ES-I3 (cell line): ENCODE results near the gene AMBP.

ENCODE experiments used
- H3K36me3 ChIP-seq: 2 replicates; pipeline ENCODE4 v1.6.1; 2013; ENCODE audit warnings: mild to moderate bottlenecking, low read length, control low read depth, moderate library complexity; ENCODE audit not compliant: insufficient read depth
- H3K4me1 ChIP-seq: 2 replicates; pipeline ENCODE4 v1.6.1; 2013; ENCODE audit warnings: mild to moderate bottlenecking, control low read depth, low read length; ENCODE audit not compliant: insufficient read depth
- H3K9ac ChIP-seq: 2 replicates; pipeline ENCODE4 v1.6.1; 2013; ENCODE audit warnings: low read depth, mild to moderate bottlenecking, low read length, moderate library complexity
- H3K9me3 ChIP-seq: 2 replicates; pipeline ENCODE4 v1.6.1; 2013; ENCODE audit warnings: mild to moderate bottlenecking, low read length, moderate library complexity; ENCODE audit not compliant: control insufficient read depth, insufficient read depth

Gene AMBP

DNA sequence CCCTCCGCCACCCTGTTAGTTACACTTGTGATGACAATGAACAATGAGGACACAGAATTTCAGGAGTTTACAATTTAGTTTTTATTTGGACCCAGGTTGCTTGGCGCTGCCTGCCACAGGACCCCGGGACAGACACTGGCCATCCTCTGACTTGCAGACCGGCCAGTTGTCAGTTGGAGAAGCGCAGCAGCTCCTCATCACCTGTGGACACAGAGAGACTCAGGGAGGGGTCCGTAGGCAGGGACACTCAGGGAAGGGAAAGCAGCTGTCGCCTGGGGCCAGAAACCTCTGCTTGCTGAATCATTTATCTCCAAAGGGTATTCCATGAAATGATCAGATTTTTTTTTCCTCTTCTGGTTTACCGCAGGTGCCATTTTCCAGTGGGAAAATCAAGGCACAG lies 18.0 kb downstream of the AMBP start:
- no peaks in the 10 kb centered on the region for H3K4me1 ChIP-seq
- no peaks in the 10 kb centered on the region for H3K36me3 ChIP-seq
- no peak overlapping the region for H3K9ac ChIP-seq
- no peaks in the 10 kb centered on the region for H3K9me3 ChIP-seq

DNA sequence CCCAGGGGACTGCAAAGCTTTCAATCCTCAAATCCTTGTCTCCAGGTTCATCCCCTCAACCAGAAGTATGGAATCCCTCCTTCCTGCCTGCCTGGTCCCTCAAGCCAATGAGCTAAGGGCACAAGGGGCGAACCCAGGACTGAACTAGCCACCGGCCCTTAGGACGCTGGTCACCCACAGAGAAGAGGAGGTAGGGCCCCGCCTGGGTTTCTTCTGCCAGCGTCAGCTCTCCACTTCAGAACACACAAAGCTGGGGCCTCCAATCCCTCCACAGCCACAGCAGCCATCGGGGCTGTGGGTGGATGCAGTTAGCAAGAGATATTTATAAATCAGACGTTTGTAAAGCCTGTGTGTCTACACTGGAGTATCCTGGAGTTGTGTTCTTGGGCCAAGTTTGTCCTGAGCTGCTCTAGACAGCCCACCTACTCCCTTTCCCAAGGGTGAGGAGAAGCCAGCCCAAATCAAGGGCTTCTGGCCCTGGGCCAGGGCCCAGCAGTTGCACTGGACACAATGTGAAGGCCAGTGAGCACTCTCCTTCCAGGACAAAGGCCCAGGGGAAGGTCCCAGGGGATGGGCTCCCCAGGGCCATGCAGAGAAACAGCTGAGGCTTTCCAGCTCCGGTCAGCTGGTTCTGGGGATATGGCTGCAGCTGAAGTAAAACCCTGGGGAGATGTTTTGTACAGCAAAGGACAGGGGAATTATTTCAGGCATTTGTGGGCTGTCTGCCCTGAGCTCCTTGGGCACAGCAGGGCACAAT lies 18.9 kb downstream of the AMBP start:
- Histone ChIP-seq H3K4me1 (no peaks in the 10 kb centered on the region), H3K9ac (no peak overlapping the region), H3K36me3 (no peaks in the 10 kb centered on the region), H3K9me3 (no peaks in the 10 kb centered on the region)

DNA sequence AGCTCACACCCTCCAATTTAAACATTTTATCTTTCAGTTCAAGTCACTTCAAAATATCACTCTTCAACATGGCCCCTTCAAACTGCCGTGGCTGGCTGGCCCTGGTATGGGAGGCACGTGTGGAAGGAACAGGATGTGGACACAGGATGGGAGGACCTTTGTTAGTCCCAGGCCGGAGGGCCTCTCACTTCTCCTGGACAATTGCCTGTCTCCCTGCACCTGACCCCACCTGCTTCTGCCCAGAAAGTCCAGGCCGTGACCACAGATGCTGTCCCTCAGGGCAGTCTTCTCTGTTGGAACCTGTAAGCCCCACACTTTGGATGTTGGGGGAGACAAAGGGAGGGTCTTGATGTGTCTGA lies 19.4 kb downstream of the AMBP start:
- Histone ChIP-seq H3K9ac (no peak overlapping the region), H3K4me1 (no peaks in the 10 kb centered on the region), H3K9me3 (no peaks in the 10 kb centered on the region)

DNA sequence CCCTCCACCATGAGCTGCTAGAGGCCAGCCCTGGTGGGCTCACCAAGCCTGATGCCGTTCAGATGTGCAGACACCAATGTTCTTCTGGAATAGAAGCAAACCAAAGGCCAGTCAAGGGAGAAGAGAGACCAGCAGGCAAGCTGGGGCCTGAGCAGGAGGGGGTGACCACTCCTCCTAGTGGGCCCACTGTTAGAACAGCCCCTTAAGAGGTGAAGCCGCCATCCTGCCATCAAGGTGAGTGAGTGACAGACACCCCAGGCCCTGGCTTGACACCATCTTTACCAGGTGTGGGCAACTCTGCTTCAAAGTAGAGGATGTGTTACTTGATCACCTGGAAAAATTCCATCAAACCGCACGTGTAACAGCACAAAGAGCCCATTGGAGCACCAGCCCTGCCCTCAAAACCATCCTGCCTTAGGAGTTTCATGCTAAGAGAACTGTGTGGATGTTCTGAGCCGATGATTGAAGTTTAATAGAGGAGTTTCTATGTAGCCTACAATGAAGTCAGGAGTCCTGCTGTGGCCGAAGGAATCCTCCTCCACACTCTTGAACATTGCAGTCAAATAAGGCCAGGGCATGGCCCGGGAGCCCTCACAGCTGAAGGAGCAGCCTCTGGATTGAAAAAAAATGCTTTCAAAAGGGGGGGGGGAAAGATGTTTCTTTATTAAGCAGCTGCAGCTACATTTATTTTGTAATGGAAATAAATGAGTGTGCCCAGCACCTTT lies 20.8 kb downstream of the AMBP start:
- Histone ChIP-seq H3K4me1 (no peaks in the 10 kb centered on the region), H3K9me3 (no peaks in the 10 kb centered on the region), H3K9ac (no peak overlapping the region), H3K36me3 (no peaks in the 10 kb centered on the region)

More for the DNA sequence above, 19.4 kb downstream of the AMBP start:
- H3K36me3 ChIP-seq = no peaks in the 10 kb centered on the region

DNA sequence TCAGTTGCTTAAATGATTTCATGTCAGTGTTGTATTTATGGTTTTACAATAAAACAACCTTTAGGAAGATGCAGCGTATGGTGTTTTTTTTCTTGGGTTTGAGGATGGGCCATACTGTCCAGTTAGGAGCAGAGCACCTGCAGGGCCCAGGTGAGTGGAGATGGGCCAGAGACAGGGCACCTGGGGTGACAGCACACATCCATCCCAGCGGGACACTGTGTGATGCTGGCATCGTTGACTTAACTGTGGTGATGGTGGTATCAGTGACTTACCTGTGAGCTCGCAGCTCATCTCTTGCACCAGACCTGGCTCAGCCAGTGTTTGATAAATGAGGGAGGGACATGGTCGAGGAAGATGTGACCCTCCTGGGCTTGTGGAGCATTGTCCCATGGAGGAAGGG lies 21.6 kb downstream of the AMBP start:
- no peaks in the 10 kb centered on the region for H3K9me3 ChIP-seq
- H3K36me3 ChIP-seq = no peaks in the 10 kb centered on the region
- H3K9ac ChIP-seq = no peak overlapping the region
- H3K4me1 ChIP-seq = no peaks in the 10 kb centered on the region

DNA sequence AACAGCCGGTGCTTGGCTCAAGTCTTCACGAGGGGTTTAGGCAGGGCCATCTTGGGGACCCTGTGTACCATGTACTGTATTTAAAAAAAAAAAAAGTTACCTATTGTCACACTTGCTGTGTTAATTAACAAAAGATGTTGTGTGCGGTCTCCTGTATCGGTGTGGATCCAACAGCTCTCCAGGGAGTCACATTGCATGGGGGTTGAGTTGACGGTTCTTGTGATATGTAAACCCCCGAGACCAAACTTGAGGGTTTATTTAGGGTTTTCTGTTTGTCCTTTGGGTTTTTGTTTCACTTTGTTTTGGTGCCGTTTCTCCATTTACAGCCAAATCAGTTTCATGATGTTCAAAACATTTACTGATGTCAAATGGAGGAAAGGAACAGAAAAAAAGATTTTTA lies 22.2 kb downstream of the AMBP start:
- Histone ChIP-seq H3K36me3 (no peaks in the 10 kb centered on the region), H3K9me3 (no peaks in the 10 kb centered on the region), H3K9ac (no peak overlapping the region), H3K4me1 (no peaks in the 10 kb centered on the region)

DNA sequence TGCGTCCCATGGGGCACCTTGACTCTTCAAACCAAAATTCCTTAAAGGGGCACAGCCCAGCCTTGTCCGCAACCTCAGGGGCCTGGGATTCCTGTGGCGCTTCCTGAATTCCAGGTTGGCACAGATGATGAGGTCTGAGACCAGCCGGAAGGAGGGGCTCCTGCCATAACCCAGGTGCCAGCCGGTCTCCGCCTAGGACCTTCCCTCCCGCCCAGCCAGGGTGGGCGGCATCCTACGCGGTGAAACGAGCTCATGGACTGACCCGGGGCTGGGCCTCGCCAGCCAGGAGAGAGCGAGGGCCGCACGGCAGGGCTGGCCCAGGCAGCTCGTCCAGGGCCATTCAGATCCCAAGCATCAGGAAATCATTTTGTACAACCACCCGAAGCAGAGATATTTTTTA lies 23.0 kb downstream of the AMBP start:
- Histone ChIP-seq H3K4me1 (no peaks in the 10 kb centered on the region), H3K36me3 (0 out of 2 replicates have a peak, but pooled peaks cover 1% of the 10 kb centered on the region), H3K9ac (no peak overlapping the region), H3K9me3 (no peaks in the 10 kb centered on the region)

DNA sequence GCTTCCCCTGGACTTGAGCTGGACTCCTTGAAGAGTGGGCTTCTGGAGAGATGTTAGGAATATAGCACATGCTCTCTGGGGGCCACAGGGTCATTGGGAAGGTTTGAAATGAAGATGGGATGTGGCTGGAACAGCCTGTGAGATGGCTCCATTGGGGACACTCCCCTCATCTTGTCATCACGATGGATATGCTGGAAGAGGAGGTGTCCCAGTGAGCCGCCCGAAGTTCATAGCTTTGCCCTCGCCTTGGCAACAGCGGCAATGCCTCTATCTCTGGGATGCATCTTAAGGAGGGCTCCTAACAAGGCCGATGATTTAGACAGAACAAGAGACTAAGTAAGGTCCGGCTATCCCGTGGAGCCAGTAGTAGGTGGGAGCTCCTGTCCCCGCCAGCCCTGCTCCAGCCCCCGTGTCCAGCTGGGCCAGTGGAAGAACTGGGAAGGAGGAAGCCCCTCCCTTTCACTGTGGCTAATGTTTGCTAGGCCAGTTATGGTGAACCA lies 23.9 kb downstream of the AMBP start:
- H3K4me1 ChIP-seq = no peaks in the 10 kb centered on the region
- peaks cover 9% of the 10 kb centered on the region for H3K36me3 ChIP-seq
- H3K9me3 ChIP-seq = no peaks in the 10 kb centered on the region
- H3K9ac ChIP-seq = no peak overlapping the region

DNA sequence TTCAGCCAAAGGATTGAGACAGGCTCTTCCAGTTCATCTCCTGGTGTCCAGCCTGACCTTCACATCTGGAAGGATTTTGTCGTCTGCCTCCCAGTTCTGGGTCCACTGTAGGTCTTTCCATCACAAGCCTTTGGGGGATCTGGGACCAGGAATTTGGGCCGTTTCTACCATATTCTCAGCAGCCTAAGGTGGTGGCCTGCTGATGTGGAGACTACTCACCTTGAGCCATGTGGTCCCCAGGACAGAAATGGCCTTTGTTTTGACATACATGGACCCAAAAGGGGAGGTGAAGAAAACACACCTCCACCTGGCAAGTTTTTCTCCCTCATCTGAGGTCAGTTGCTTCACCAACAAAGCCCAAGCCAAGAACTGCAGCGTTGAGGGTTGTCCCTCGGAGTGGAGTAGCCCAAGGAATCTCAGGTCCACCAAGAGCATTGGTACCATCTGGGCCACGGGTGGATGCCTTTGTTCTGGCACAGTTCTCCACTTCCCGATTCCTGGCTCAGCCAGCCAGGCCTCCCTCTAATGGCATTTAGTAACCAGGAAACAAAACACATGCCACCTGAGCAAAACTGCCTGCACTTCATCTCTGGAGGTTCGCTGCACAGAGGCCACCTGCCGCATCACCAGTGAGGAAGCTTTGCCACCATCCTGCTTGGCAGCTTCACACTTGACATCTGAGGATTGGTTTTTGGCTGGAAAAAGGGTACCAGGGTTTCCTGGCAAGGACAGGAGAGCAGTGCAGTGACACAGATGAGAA lies 24.7 kb downstream of the AMBP start:
- Histone ChIP-seq H3K4me1 (no peaks in the 10 kb centered on the region), H3K9ac (no peak overlapping the region), H3K36me3 (peaks cover 13% of the 10 kb centered on the region)

DNA sequence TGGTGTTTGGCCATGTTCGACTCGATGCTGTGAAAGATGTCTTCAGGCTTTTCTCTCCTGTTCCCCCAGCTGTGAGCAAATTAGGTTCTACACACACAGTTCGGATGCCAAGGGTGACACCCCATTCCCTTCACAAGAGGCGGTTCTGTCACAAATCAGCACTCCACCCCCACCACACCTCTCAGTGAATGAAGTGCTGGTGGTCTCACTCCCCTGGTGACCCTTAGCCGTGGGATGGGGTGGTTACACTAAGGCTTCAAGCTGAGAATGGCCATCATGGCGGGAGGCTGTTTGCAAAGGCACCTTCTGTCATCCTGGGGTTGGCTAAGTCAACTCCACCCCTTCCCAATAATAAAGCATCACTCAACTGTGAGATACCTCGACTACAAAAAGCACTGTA lies 26.4 kb downstream of the AMBP start:
- Histone ChIP-seq H3K9me3 (no peaks in the 10 kb centered on the region), H3K9ac (no peak overlapping the region), H3K36me3 (peaks cover 13% of the 10 kb centered on the region), H3K4me1 (no peaks in the 10 kb centered on the region)

More for the DNA sequence above, 24.7 kb downstream of the AMBP start:
- H3K9me3 ChIP-seq = no peaks in the 10 kb centered on the region

DNA sequence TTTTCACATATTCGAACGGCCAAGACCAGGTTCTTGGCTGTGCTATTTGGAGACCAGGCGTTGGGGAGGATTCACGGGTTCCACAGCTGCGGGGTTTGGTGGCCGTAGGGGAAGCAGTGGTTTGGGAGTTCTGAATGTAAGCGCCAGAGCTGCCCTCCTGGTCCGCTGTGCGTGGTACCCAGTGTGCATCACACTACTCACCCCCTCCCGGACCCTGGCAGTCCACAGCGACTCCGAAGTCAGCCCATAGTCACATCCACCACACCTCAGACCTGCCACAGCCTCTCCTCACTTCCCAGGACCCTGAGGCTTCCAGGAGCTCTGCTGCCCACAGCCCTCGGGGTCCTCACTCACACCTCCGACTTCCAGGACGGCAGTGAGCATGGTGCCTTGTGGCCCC lies 26.8 kb downstream of the AMBP start:
- Histone ChIP-seq H3K36me3 (peaks cover 13% of the 10 kb centered on the region), H3K9me3 (no peaks in the 10 kb centered on the region), H3K4me1 (no peaks in the 10 kb centered on the region), H3K9ac (no peak overlapping the region)

DNA sequence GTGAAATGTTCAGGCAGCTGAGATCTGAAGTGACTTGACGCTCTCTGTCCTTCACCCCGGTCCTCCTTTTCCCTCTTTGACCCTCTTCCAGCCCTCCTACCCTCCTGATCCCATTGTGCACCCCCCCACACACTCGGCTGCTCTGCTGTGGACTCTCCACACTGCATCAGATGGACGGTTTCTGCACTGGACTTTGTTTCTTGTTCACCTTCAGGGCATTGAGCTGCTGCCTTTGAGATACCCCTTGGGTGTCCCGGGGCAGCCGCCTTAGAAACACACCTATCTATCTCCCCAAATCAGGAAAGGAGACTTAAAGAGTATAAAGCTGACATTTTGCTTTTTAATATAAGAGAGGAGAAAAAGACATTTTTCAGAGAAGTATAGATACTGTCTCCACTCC lies 27.5 kb downstream of the AMBP start:
- H3K9me3 ChIP-seq = no peaks in the 10 kb centered on the region
- peaks cover 13% of the 10 kb centered on the region for H3K36me3 ChIP-seq
- H3K4me1 ChIP-seq = no peaks in the 10 kb centered on the region
- H3K9ac ChIP-seq = no peak overlapping the region

DNA sequence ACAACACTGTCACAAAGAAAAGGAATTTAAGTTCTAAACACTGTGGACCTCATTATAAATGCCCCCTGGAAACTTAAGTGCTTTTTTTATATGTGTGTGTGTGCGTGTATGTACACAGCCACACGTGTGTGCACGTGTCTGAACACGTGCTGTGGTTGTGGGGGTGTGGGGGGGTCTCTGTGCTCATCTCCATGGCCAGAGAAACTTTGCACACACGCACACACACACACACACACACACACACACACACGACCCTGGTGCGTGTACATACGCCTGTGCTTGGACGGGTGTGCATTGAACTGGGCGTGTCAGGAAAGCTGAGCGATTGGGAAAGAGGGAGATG lies 27.9 kb downstream of the AMBP start:
- H3K9me3 ChIP-seq = no peaks in the 10 kb centered on the region
- no peaks in the 10 kb centered on the region for H3K4me1 ChIP-seq
- H3K9ac ChIP-seq = no peak overlapping the region
- peaks cover 13% of the 10 kb centered on the region for H3K36me3 ChIP-seq

DNA sequence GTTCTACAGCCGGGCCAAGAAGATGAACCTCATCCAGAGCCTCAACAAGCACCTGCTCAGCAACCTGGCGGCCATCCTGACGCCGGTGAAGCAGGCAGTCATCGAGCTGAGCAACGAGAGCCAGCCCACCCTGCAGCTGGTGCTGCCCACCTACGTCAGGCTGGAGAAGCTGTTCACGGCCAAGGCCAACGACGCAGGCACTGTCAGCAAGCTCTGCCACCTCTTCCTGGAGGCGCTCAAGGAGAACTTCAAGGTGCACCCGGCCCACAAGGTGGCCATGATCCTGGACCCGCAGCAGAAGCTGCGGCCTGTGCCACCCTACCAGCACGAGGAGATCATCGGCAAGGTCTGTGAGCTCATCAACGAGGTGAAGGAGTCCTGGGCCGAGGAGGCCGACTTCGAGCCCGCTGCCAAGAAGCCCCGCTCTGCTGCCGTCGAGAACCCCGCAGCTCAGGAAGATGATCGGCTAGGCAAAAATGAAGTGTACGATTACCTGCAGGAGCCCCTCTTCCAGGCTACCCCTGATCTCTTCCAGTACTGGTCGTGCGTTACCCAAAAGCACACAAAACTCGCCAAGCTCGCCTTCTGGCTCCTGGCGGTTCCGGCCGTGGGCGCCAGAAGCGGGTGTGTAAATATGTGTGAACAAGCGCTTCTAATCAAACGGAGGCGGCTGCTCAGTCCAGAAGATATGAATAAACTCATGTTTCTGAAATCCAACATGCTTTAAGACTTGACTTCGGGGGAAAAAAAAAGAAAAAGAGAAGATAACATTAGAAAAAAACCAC lies 28.5 kb downstream of the AMBP start:
- peaks cover 13% of the 10 kb centered on the region for H3K36me3 ChIP-seq
- no peaks in the 10 kb centered on the region for H3K4me1 ChIP-seq
- H3K9me3 ChIP-seq = no peaks in the 10 kb centered on the region
- no peak overlapping the region for H3K9ac ChIP-seq
